HG03103 (cell line): ENCODE data around the gene PDAP1.
"Not testable (repeated sequence)": the region's sequence is repeated elsewhere in the genome, so short reads cannot be mapped to it uniquely, and the experiment has no call there.

Source experiments
- ATAC-seq: cut with Tn5 transposase; IDR thresholded peaks from one replicate; pipeline ENCODE4 v1.9.1; 2021; ENCODE audit warnings: low read depth; ENCODE audit not compliant: unreplicated experiment

Gene PDAP1

GRCh38 chr7:99380032-99380822 lies 28.2 kb downstream of the PDAP1 start:
- peak; percentile 41 for ATAC-seq

DNA sequence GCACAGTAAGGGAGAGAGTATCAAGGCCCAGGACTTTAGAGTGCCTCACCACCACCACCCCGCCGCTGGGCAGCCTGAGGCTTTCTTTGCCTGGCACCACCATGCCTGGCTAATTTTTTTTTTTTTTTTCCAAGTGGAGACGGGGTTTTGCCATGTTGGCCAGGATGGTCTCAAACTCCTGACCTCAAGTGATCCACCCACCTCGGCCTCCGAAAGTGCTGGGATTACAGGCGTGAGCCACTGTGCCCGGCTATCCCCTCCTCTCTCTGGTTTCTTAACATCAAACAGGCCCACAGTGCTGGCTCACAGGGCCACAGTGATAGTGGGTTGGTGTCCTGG lies 28.7 kb downstream of the PDAP1 start:
- ATAC-seq: not testable (repeated sequence)

DNA sequence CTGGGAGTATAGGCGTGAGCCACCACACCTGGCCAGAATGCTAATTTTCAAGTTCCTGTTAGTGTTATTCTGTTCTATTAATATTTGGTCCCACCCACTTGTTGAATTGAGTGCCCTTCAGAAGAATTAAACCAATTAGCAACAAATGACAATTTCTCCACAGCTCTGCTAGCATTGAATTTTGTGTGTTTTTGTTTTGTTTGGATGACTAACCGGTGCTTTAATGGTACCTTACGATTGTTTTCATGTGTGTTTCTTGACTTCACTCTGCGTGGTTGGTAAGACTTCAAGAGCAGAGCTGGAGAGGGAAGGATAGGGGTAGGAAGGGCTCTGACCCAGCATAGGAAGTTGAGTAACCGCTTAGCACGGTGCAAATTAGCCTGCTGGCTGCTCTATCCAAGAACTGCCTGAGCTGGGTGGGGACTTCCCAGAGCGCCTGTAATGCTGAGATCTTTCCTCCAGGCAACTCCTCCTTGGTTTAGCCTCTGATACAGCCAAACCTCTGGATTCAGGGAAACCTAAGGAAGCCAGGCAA lies 29.3 kb downstream of the PDAP1 start:
- ATAC-seq: no peak

- peak; percentile 41 for ATAC-seq
These were observed 33.2 kb downstream of the PDAP1 start for GRCh38 chr7:99375070-99375807.

DNA sequence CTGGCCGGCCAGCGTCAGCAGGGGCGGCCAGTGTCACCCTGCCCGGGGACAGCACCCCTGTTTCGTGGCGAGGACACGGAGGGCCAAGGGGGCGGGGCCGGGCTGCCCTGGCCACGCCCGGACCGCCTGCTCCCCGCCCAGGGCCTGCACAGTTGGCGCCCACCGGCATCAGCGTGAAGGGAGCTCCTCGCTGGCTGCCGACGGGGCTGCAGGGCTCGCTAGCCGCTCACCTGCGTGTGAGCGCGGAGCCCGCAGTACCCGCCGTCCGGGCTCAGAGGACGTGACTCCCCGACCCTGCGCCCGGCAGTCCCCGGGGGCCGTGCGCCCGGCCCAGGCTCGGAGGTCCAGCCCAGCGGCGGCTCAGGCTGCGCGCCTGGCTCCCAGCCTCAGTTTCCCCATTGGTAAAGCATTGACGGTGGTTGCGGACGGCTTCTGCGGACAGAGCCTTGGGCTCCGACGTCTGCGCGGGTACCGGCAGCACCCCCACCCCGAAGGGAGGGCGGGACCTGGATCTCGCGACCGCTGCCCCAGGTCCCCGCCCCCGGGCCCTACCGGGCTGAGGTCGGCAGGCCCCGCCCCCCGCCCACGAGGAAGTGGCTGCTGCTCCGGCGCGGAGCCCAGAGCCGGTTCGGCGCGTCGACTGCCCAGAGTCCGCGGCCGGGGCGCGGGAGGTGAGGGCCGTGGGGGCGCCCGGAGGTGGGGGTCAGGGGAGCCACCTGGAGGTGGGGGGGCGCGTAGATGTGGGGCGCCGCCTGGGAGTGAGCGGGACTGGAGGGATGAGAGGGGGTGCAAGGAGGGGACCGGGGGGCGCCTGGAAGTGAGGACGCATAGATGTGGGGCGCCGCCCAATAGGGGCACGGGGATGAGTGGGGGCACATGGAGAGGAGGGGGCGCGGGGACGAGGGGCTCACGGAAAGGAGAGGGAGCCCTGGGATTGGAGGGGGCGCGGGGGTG lies 34.0 kb downstream of the PDAP1 start, which contains the start of gene ARPC1B:
Gene ARPC1B (plus strand): TSS at position 620 of the 954 bp plus-strand sequence. CDS start 10,985 bp downstream, outside the sequence.
- peak; percentile 44 for ATAC-seq

- ATAC-seq: no peak
These were observed 35.0 kb downstream of the PDAP1 start for GRCh38 chr7:99373091-99374066.

- no peak for ATAC-seq
These were observed 35.9 kb downstream of the PDAP1 start for GRCh38 chr7:99372275-99373090.

DNA sequence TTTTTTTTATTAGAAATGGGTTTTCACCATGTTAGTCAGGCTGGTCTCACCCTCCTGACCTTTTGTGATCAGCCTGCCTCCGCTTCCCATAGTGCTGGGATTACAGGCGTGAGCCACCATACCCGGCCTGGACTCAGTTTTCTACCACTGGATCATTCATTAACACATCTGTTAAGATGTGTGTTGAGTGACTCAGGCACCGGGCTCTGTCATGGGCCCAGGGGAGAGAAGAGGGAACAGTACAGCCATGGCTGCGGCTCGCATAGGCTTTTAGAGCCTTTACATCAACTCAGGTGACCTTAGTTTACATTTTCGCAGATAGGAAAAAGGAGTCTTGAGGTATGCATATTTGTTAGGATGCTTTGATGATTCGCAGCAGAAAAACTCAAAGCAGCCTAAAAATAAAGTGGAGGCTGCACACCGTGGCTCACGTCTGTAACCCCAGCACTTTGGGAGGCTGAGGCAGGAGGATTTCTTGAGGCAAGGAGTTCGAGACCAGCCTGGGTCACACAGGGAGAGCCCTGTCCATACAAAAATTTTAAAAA lies 36.9 kb downstream of the PDAP1 start:
- no peak for ATAC-seq

- no peak for ATAC-seq
These were observed 38.5 kb downstream of the PDAP1 start for GRCh38 chr7:99369767-99370391.

GRCh38 chr7:99368750-99369389 lies 39.5 kb downstream of the PDAP1 start:
- ATAC-seq: no peak

- no peak for ATAC-seq
These were observed 41.8 kb downstream of the PDAP1 start for GRCh38 chr7:99366646-99367045.

DNA sequence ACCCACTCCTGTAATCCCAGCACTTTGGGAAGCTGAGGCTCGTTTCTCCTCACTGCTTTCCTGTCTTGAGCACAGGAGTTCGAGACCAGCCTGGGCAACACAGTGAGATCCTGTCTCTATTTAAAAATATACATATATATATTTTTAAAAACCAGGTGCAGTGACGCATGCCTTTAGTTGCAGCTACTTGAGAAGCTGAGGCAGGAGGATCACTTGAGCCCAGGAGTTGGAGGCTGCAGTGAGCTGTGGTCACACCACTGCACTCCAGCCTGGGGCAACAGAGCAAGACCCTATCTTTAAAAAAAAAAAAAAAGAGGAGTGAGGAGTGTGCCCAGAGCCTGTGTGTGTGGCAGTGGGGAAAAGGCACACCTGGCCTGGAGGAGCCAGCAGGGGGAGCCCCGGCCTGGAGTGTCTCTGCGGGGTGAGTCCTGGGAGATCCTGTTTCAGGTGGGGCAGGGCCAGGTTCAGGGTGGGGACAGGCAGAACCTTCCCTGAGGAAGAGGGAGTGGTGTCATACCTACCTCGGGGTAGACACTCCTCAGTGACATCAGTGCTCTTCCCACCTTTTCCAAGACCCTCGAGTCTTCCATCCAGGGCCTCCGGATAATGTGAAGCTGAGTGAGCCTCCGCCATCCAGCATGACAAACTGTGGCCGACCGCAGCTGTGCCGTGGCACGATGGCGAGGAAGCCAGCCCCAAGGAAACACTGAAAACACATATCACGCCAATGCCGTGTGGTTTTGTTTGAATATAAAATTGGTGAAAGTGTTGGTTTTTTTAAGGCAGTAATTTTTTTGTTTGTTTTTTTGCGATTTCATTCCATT lies 42.9 kb downstream of the PDAP1 start:
- peak; percentile 54 for ATAC-seq

DNA sequence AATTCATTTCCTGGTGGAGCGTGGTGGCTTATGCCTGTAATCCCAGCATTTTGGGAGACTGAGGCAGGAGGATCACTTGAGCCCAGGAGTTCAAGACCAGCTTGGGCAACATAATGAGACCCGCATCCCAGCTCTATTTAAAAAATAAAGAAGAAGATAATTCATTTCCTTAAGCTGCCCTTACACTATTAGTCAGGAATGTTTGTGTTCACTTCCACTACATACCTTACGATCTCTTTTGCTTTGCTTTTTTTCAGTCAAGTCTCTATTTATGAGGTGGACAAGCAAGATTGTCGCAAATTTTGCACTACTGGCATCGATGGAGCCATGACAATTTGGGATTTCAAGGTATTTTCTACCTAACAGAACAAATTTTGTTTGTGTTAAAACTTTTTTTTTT lies 45.1 kb downstream of the PDAP1 start:
- no peak for ATAC-seq

- no peak for ATAC-seq
These were observed 45.6 kb downstream of the PDAP1 start for GRCh38 chr7:99362801-99363200.

GRCh38 chr7:99359465-99360154 lies 48.8 kb downstream of the PDAP1 start:
- ATAC-seq: no peak

GRCh38 chr7:99358521-99358920 lies 49.9 kb downstream of the PDAP1 start:
- not testable (repeated sequence) for ATAC-seq
